HG03095 (cell line): ENCODE results near the gene DBF4.
A peak's percentile ranks its signal among the peaks of the same experiment; 100 is the strongest.
"Not testable (repeated sequence)": the region's sequence is repeated elsewhere in the genome, so short reads cannot be mapped to it uniquely, and the experiment has no call there.

Experiments used
- ATAC-seq: cut with Tn5 transposase; IDR thresholded peaks from one replicate; pipeline ENCODE4 v1.9.1; 2021; ENCODE audit warnings: moderate library complexity; ENCODE audit not compliant: unreplicated experiment

DBF4 gene

DNA sequence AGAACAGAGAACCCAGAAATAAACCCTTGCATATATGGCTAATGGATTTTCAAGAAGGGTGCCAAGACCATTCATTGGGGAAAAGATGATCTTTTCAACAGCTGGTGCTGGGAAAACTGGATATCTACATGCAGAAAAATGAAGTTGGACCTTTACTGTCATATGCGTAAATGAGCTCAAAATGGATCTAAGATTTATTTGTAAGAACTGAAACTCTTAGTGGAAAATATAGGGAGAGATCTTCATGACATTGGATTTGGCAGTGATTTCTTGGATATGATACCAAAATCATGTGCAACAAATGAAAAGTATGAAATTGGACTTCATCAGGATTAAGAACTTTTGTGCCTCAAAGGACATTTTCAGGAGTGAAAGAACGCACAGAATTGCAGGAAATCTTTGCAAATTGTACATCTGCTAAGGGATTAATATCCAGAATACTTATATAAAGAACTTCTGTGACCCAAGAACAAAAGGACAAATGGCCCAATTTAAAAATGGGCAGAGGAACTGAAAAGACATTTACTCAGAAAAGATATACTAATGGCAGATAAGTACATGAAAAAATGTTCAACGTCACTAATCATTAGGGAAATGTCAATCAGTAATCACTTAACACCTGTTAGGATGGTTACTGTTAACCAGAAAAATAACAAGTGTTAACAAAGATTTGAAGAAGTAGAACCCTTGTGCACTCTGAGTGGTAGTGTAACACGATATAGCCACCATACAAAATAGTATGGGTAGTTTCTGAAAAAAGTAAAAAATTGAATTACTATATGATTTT lies 6.1 kb downstream of the DBF4 start:
- no peak for ATAC-seq

DNA sequence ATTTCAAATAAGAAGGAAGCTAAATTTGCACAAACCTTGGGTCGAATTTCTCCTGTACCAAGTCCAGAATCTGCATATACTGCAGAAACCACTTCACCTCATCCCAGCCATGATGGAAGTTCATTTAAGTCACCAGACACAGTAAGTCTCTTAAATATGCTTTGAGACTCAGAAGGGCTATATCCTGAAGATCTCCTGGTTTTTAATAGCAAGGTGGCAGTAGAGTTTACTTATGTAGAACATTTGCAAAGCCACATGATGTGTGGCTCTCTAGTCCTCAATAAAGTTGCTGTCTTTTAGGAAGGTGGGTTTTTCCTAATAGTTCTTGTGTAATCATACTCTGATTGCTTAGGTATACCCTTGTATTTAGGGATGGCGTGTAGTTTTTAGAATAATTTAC lies 8.7 kb downstream of the DBF4 start:
- no peak for ATAC-seq

DNA sequence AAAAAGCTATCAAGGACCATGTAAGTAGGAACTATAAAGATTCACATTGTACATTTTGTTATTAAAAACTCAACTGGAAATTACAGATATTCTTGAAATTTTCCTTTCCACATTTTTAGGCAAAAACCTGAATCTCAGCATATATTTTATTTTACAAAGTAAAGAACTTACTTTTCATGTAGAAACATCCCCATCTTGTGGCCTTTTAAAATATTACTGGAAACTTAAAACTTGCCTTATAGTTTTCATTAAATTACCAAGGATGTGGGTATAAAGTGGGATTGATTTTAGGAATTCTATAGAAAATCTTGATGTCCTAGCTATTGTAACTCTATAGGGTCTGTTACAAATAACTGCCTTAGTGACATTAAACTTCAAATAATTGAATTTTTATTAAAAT lies 10.6 kb downstream of the DBF4 start:
- ATAC-seq, result no peak

DNA sequence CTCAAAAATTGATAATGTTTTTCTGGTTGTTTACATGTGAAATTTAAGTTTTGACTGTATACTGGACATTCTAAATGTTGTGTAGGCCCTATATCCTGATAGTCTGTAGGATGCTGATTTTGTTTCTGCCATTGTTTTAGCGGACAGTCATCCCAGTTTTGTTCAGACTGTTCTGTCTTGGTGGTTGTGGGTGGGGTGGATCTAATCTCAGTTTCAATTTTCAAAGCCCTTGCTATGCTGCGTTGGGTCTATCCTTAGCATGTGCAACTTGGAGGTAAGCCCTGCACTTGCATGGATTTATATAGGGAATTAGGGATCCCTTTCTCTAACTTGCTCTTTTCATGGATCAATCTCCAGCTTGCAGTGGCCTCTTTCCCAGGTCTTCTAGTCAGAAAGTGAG lies 19.1 kb downstream of the DBF4 start:
- ATAC-seq, result no peak

DNA sequence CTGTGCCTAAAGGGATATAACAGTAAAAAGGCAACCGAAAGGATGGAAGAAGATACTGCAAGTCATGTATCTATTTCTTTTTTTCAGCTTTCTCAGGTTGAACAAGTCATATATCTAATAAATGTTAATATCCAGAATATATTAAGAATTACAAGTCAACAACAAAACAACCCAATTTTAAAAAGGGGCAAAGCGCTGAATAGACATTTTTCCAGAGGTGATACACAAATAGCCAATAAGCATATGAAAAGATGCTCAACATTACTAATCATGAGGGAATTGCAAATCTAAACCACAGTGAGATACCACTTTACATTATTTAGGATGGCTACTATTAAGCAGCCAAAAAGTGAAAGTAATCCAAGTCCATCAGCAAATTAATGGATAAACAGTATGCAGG lies 23.0 kb downstream of the DBF4 start:
- ATAC-seq, result no peak

DNA sequence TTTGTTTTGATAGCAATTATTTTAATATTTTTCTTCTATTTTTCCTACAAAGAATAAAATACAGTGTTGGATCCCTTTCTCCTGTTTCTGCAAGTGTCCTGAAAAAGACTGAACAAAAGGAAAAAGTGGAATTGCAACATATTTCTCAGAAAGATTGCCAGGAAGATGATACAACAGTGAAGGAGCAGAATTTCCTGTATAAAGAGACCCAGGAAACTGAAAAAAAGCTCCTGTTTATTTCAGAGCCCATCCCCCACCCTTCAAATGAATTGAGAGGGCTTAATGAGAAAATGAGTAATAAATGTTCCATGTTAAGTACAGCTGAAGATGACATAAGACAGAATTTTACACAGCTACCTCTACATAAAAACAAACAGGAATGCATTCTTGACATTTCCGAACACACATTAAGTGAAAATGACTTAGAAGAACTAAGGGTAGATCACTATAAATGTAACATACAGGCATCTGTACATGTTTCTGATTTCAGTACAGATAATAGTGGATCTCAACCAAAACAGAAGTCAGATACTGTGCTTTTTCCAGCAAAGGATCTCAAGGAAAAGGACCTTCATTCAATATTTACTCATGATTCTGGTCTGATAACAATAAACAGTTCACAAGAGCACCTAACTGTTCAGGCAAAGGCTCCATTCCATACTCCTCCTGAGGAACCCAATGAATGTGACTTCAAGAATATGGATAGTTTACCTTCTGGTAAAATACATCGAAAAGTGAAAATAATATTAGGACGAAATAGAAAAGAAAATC lies 31.0 kb downstream of the DBF4 start:
- not testable (repeated sequence) for ATAC-seq

DNA sequence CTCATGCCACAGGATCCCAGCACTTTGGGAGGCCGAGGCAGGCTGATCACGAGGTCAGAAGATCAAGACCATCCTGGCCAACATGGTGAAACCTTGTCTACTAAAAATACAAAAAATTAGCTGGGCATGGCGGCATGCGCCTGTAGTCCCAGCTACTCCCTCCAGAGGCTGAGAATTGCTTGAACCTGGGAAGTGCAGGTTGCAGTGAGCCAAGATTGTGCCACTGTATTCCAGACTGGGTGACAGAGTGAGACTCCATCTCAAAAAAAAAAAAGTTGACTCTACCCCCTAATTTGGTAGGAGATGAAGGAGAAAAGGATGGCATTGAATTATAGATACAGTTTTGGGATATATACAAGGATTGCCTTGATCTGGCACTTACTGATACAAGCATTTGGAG lies 32.5 kb downstream of the DBF4 start:
- ATAC-seq, result not testable (repeated sequence)

DNA sequence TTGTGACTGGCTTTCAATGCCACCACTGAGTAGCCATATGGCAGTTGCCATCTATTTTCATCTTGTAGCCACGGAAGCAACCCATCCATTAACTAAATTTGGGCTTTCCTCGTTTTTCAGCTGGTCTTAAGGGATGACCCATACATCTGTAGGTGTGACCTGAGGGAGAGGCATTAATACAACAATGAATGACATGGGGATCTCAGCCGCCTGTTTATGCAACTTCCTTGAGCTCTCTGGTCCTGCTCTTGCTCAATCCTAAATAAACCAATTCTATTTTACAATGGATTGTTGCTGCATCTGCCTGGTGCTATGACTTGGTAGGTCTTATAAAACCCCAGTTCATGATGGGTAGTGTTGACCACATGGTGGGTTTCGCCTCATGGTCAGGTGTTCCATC lies 35.8 kb downstream of the DBF4 start:
- ATAC-seq, result no peak

DNA sequence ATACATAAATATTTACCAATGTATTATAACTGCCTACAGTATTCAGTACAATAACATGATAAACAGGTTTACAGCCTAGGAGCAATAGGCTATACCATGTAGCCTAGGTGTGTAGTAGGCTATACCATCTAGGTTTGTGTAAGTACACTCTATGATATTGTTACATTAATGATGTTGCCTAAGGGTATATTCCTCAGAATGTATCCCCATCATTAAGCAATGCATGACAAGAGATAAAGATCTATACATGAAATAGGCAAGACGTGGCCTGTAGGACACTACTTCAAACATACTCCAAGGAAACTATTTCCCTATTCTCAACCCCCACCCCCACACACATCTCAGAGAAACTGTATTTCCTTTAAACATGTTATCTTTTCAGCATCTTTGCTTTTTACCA lies 42.4 kb downstream of the DBF4 start:
- no peak for ATAC-seq

DNA sequence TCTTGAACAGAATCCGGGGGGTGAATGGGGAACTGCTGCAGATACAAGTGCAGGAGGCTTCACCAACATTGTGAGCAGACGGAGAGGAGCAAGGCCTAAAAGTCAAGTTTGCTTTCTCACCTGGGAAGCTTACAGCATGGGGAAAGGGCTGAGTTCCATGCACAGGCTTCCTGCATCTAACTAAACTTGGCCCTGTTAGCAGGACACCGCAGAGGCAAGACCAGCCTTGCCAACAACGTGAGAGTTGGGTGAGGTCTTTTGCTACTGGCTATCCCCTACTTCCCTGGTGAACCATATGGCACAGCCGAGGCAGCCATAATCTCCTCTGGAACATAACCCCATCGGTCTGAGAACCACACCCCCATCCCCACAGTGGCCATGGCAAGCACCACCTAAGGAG lies 43.6 kb downstream of the DBF4 start:
- no peak for ATAC-seq

DNA sequence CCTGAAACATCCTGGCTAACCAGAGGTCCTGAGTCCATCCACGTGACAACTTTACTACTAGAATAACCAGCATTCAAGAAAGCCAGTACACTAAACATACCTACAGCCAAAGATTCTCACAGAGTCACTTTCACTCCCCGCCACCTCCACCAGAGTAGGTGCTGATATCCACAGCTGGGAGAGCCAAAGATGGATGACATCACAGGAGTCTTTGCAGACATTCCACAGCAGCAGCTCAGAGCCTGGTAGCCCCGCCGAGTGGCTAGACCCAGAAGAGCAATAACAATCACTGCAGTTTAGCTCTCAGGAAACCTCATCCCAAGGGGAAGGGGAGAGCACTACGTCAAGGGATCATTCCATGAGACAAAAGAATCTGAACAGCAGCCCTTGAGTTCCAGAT lies 44.3 kb downstream of the DBF4 start:
- no peak for ATAC-seq

DNA sequence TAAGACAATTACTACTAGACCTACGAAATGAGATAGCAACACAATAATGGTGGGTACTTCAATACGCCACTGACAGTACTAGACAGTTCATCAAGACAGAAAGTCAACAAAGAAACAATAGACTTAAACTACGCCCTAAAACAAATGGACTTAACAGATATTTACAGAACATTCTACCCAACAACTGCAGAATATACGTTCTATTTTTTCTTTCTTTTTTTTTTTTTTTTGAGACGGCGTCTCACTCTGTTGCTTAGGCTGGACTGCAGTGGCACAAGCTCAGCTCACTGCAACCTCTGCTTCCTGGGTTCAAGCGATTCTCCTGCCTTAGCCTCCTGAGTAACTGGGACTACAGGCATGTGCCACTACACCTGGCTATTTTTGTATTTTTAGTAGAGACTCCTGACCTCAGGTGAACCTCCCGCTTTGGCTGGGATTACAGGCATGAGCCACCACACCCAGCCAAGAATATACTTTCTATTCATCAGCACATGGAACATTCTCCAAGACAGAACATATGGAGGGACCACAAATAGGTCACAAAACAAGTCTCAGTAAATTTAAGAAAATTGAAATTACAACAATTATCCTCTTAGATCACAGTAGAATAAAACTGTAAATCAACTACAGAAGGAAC lies 46.6 kb downstream of the DBF4 start:
- not testable (repeated sequence) for ATAC-seq

DNA sequence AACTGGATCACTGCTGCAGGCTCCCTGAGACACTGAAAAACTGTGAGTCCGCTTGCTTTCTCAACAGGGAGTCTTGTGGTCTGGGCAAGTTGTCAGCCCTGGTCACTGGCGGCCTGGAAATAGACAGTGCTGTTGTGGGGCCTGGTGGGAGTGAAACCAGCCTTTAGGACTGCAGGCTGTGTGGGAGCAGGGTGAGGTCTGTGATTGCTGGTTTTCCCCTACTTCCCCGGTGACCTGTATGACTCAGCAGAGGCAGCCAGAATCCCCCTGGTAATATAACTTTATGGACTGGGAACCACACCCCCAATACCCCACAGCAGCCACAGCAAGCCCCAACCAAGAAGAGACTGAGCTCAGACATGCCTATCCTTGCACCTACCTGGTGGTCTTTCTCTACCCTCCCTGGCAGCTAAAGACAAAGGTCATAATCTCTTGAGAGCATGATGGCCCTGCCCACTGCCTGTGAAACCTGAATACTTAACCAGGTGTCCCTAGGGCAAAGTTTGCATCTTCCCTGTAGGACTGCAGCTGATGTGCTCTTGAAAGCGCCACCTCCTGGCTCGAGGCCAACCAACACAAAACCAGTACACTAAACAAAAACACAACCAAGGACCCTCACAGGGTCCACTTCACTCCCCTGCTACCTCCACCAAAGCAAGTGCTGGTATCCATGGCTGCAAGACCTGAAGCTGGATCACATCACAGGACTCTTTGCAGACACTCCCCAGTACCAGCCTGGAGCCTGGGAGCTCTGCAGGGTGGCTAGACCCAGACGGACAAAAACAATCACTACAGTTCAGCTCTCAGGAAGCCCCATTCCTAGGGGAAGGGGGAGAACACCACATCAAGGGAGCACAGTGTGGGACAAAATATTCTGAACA lies 50.5 kb downstream of the DBF4 start:
- peak; percentile 97 for ATAC-seq

DNA sequence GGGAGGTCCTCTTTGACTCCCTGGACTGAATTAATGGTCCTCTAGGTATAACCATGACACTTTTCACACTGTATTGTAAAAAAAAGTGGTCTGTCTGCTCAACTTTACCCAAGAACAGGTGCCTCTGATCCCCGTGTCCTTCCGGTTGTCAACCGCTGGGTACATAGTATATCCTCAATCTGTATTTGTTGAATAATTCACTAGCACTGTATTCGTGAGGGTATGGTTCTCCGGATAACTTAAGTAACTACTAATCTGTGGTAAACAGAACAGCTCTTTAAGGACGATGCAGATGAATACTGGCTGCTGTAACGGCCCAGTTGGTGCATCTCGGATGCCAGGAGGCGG lies 57.3 kb downstream of the DBF4 start:
- no peak for ATAC-seq

DNA sequence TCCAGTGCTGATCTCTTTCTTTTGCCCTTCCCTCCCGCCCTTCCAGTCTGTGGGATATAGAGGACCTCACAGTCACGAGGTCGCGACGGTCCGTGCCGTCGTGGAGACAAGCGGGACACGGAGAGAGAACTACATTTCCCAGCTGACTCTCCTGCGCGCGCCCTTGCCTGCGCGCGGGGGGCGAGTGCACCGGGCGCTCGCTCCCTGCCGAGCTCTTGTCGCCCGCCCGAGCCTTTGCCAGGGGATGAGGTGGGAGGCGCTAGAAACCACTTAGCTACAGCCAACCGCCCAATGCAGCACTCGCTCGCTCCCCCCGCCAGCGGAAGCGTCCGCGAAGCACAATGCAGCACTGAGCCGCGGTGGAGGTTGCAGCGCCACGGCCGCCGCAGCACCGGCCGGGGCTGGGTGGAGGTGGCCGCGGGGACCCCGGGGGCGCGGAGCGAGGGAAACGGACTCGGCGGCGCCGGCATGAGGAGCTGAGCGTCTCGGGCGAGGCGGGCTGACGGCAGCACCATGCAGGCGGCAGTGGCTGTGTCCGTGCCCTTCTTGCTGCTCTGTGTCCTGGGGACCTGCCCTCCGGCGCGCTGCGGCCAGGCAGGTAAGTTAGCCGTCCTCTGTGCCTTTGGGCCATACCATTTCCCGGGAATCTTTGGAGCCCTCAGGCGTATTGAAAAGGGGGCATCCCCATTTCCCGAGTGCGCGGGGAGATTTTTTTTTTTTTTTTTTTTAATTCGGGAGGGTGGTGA lies 57.8 kb downstream of the DBF4 start, which contains the start of gene ADAM22:
TSS of gene ADAM22 (plus strand) at position 299 of the 746 bp plus-strand sequence. CDS start at position 514, 215 bp downstream.
- ATAC-seq, result peak; percentile 95

DNA sequence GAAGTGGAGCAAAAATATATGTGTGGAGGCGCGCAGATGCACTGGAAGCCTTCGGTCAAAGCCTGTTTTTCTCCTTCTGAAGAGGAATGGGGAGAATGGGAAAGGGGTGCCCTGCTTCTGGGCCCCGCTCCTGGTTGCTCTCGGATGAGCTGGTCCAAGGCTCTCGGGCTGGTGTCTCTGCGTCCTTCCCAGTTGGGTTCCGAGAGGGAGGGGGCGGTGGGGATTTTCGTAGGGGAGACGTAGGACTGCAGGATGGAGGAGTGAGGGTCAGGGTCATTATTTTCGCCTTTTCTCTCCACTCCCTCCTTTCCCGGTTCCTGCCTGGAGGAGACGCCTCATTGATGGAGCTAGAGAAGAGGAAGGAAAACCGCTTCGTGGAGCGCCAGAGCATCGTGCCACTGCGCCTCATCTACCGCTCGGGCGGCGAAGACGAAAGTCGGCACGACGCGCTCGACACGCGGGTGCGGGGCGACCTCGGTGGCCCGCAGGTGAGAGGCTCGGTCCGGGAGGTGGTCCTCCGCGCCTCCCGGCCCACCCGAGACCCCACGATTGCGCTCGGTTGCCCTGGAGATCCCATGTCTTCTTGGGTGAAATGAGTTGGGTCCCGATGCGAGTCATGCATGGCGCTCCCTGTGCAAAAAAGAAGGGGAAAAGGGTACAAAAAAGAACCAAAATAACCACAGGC lies 58.5 kb downstream of the DBF4 start:
- ATAC-seq, result no peak

DNA sequence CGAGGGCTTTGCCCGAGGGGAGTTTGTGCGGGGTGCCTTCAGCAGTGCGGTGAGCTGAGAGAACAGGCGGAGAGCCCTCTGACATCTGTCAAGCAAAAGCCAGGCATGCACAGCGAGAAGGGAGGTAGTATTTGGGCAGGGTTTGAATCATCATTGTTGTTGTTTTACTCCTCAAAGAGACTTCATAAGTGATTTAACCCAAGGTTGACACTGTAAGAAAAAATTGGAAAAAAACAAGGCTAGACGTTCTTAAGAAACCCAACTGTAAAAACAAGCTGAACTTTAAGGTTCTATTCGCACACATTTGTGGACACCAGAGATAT lies 59.1 kb downstream of the DBF4 start:
- ATAC-seq, result no peak

DNA sequence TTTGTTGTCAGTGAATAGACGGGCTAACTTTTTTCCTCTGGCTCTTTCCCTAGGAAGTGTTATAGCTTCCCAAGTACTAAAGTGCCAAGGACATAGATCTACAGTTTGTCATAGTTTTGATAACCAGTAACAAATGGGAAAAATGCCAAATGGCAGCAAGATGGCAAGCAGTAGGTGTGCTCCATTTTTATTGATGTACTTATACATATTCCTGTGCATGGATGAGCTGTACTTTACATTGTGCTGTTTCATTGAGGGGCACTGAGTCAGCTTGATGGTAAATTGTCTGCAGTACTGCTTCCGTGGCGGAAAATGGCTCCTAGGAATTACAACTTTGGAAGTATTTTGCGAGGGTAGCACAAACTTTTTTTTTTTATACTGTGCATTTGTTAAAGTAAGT lies 64.8 kb downstream of the DBF4 start:
- no peak for ATAC-seq

DNA sequence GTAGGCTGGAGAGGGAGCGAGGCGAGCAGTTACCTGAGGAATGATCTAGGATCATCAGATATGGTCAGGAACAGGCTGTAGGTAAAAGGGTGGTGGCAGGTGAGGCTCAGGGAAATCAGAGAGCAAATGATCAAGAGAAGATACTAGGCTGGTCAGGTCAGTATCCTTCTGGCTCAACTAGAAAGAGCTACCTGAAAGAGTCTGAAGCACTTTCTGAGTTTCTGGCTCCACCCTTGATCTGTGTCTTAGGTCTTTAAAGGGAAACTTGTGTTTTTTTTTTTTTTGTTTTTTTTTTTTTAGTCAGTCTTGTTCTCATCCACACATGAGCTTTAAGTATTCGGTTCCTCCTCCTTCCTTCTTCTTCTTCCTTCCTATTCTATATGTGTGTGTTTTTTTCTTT lies 68.3 kb downstream of the DBF4 start:
- ATAC-seq, result peak; percentile 49

DNA sequence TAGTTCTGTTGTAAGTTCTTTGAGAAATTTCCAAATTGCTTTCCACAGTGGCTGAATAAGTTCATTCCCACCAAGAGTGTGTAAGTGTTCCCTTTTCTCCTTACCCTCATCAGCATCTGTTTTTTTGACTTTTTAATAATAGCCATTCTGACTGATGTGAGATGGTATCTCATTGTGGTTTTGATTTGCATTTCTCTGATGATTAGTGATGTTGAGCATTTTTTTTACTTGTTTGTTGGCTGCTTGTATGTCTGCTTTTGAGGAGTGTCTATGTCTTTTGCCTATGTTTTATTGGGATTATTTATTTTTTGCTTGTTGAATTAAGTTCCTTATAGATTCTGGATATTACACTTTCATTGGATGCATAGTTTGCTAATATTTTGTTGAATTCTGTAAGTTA lies 69.6 kb downstream of the DBF4 start:
- not testable (repeated sequence) for ATAC-seq
